ENCODE results near the gene C12orf75.

Gene C12orf75

DNA sequence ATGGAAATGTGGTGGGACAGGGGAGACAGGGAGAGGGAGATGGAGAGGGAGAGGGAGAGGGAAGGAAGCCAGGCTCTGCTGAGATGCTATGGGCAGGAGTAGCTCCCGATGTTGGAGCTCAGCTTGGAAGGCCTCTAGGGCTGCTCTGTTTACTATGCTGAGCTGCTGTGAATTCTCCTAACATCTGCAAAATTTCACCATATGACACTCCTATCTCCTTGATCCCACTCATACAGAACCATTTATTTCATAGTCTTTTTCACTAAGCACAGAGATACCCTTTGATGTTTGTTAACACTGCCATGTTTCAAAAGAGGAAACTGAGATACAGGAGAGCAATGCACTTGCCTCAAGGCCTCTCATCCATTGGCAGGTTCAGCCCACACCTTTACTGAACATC is 60.7 kb downstream of the C12orf75 start:
- H3K27ac ChIP-seq = no peak overlapping the region
- TF ChIP-seq, protein P1, sequence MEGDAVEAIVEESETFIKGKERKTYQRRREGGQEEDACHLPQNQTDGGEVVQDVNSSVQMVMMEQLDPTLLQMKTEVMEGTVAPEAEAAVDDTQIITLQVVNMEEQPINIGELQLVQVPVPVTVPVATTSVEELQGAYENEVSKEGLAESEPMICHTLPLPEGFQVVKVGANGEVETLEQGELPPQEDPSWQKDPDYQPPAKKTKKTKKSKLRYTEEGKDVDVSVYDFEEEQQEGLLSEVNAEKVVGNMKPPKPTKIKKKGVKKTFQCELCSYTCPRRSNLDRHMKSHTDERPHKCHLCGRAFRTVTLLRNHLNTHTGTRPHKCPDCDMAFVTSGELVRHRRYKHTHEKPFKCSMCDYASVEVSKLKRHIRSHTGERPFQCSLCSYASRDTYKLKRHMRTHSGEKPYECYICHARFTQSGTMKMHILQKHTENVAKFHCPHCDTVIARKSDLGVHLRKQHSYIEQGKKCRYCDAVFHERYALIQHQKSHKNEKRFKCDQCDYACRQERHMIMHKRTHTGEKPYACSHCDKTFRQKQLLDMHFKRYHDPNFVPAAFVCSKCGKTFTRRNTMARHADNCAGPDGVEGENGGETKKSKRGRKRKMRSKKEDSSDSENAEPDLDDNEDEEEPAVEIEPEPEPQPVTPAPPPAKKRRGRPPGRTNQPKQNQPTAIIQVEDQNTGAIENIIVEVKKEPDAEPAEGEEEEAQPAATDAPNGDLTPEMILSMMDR (IDR thresholded peaks at IDR 0.05) = no peak

GRCh38 chr12:105393587-105393986 is 63.1 kb downstream of the C12orf75 start:
- Histone ChIP-seq H3K36me3 (no peaks in the 10 kb centered on the region), H3K27me3 (no peaks in the 10 kb centered on the region), H3K4me3 (ENCODE audit: low read depth in 1 of 2, low read length in 1 of 2) (no peak overlapping the region), H3K4me1 (ENCODE audit: control insufficient read depth in 1 of 2, insufficient read depth in 1 of 2, low read depth in 1 of 2, low read length in 1 of 2) (no peaks in the 10 kb centered on the region), H3K9me3 (no peaks in the 10 kb centered on the region), H3K27ac (no peak overlapping the region)
- TF ChIP-seq, protein P1 (IDR thresholded peaks at IDR 0.05) = no peak

More for the DNA sequence above, 60.7 kb downstream of the C12orf75 start:
- Histone ChIP-seq H3K27me3 (no peaks in the 10 kb centered on the region), H3K36me3 (no peaks in the 10 kb centered on the region), H3K9me3 (no peaks in the 10 kb centered on the region), H3K4me3 (ENCODE audit: low read depth in 1 of 2, low read length in 1 of 2) (no peak overlapping the region), H3K4me1 (ENCODE audit: control insufficient read depth in 1 of 2, insufficient read depth in 1 of 2, low read depth in 1 of 2, low read length in 1 of 2) (no peaks in the 10 kb centered on the region)

DNA sequence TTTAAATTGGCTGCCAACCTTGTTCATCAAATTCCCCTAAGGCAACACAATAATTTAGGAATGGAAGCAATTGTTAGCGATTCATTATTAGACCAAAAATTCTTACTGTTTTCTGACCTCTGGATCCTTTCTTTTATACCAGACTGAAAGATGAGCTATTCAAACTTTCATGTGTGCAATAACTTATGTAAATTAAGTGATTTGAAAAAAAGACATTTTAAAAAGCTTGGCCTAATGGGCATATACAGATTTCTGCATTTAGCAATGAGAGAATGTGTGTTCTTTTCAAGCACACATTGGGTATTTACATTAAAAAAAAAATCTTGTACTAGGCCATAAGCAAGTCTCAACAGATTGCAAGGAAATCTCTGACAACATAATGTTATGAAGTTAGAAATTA is 65.5 kb downstream of the C12orf75 start:
- Histone ChIP-seq H3K4me1 (ENCODE audit: control insufficient read depth in 1 of 2, insufficient read depth in 1 of 2, low read depth in 1 of 2, low read length in 1 of 2) (no peaks in the 10 kb centered on the region), H3K27me3 (no peaks in the 10 kb centered on the region), H3K36me3 (no peaks in the 10 kb centered on the region), H3K9me3 (no peaks in the 10 kb centered on the region), H3K27ac (no peak overlapping the region), H3K4me3 (ENCODE audit: low read depth in 1 of 2, low read length in 1 of 2) (no peak overlapping the region)
- TF ChIP-seq, protein P1 (IDR thresholded peaks at IDR 0.05) = no peak

DNA sequence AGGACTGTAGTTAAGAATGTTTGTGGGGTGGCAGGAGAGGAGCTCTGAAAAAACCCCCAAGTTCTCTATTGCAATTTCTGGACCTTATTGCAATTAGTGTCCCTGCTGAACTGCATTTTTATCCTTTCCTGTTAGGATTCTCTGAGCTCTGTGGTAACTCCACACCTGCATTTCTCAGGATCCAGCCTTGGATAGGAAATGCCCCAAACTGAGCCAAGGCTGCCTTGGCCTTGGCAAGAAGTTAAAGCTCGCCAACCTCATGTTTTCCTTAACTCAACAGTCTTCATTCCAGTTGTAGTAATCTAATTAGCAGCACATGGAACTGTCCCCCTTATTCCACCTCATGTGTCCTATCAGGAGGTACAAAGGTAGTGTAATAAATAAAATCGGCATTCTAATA is 66.5 kb downstream of the C12orf75 start:
- Histone ChIP-seq H3K36me3 (no peaks in the 10 kb centered on the region), H3K27ac (no peak overlapping the region), H3K27me3 (no peaks in the 10 kb centered on the region), H3K9me3 (no peaks in the 10 kb centered on the region), H3K4me1 (ENCODE audit: control insufficient read depth in 1 of 2, insufficient read depth in 1 of 2, low read depth in 1 of 2, low read length in 1 of 2) (no peaks in the 10 kb centered on the region), H3K4me3 (ENCODE audit: low read depth in 1 of 2, low read length in 1 of 2) (no peak overlapping the region)
- TF ChIP-seq, protein P1 (IDR thresholded peaks at IDR 0.05) = no peak

- TF ChIP-seq, protein P1 (IDR thresholded peaks at IDR 0.05) = no peak
- no peaks in the 10 kb centered on the region for H3K36me3 ChIP-seq
- H3K27me3 ChIP-seq = no peaks in the 10 kb centered on the region
These were observed 68.4 kb downstream of the C12orf75 start for GRCh38 chr12:105398930-105399329.

More at GRCh38 chr12:105398930-105399329, 68.4 kb downstream of the C12orf75 start:
- H3K27ac ChIP-seq = no peak overlapping the region
- no peaks in the 10 kb centered on the region for H3K4me1 ChIP-seq (ENCODE audit: control insufficient read depth in 1 of 2, insufficient read depth in 1 of 2, low read depth in 1 of 2, low read length in 1 of 2)
- no peaks in the 10 kb centered on the region for H3K9me3 ChIP-seq
- H3K4me3 ChIP-seq (ENCODE audit: low read depth in 1 of 2, low read length in 1 of 2) = no peak overlapping the region
